ENCODE results near the gene FGR.
"Not testable (repeated sequence)": the region's sequence is repeated elsewhere in the genome, so short reads cannot be mapped to it uniquely, and the experiment has no call there.

FGR gene

GRCh38 chr1:27624467-27625178 lies 10.4 kb downstream of the FGR start:
- H3K4me3 ChIP-seq (ENCODE audit: low read depth, low read length) = no peak overlapping the region
- in situ Hi-C loops (cut with HindIII; ENCODE audit: low sequenced_read_pairs) = no loop called here
- no peak for TF ChIP-seq CTCF (IDR thresholded peaks at IDR 0.05; ENCODE audit: low read depth, low read length)
- DNase-seq (ENCODE audit: low read depth, low spot score) = no peak

- in situ Hi-C loops (cut with HindIII; ENCODE audit: low sequenced_read_pairs) = no loop called here
- DNase-seq (ENCODE audit: low read depth, low spot score) = no peak
Measured at GRCh38 chr1:27623327-27624212, 11.4 kb downstream of the FGR start.

GRCh38 chr1:27622828-27623227 lies 12.2 kb downstream of the FGR start:
- TF ChIP-seq CTCF (IDR thresholded peaks at IDR 0.05; ENCODE audit: low read depth, low read length) = no peak
- DNase-seq (ENCODE audit: low read depth, low spot score) = no peak
- in situ Hi-C loops (cut with HindIII; ENCODE audit: low sequenced_read_pairs) = no loop called here
- no peak overlapping the region for H3K4me3 ChIP-seq (ENCODE audit: low read depth, low read length)

More at GRCh38 chr1:27623327-27624212, 11.4 kb downstream of the FGR start:
- no peak overlapping the region for H3K4me3 ChIP-seq (ENCODE audit: low read depth, low read length)
- no peak for TF ChIP-seq CTCF (IDR thresholded peaks at IDR 0.05; ENCODE audit: low read depth, low read length)

DNA sequence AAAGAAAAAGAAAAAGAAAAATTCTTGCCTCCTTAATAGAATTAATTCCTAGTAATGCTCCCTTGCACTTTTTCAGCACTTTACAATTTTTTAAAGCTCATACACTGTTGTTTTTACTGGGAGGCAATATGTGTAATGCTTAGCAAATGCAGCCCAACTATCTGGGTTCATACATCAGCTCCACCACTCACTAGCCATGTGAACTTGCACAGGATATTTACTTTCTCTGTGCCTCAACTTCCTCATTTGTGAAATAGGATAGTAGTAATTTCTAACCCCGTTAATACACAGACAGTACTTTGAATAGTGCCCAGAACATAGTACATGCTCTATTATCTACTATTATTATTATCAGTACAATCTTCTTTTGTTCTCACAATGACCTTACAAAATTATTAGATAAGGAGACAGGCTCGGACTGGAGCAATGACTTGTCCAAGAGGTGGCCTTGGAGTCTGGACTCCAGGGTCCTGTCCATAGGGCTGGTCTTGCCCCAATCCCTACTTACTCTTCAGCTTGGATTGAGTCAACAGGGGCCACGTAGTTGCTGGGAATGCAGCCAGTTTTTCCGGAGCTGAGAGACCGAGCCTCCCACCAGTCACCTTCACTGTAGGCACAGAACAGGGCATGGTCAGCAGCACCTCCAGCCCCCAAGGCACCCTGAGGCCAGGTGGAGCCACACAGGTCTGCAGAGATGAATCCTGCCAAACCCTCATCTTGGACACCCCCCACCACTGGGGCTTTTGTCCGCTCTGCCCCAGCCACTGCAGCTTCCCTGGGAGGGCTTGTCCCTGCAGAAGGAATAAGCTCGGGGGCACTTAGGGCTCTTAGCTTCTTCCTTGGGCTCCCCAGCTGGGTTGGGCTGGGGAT lies 13.7 kb downstream of the FGR start:
- in situ Hi-C loops (cut with HindIII; ENCODE audit: low sequenced_read_pairs) = no loop called here
- H3K4me3 ChIP-seq (ENCODE audit: low read depth, low read length) = no peak overlapping the region
- DNase-seq (ENCODE audit: low read depth, low spot score) = peak; percentile 30
- no peak for TF ChIP-seq CTCF (IDR thresholded peaks at IDR 0.05; ENCODE audit: low read depth, low read length)

- DNase-seq (ENCODE audit: low read depth, low spot score); in situ Hi-C loops (cut with HindIII; ENCODE audit: low sequenced_read_pairs); H3K4me3 ChIP-seq (ENCODE audit: low read depth, low read length): not testable (repeated sequence)
Measured at GRCh38 chr1:27619782-27620438, 15.1 kb downstream of the FGR start.

GRCh38 chr1:27618341-27619082 lies 16.5 kb downstream of the FGR start:
- no peak overlapping the region for H3K4me3 ChIP-seq (ENCODE audit: low read depth, low read length)
- no peak for TF ChIP-seq CTCF (IDR thresholded peaks at IDR 0.05; ENCODE audit: low read depth, low read length)
- in situ Hi-C loops (cut with HindIII; ENCODE audit: low sequenced_read_pairs) = no loop called here
- DNase-seq (ENCODE audit: low read depth, low spot score) = no peak
